ENCODE data around the gene SETMAR. TPM values are rescaled to one million over a fixed set of nuclear protein-coding genes. Genes with fewer than 3 reads are reported as not detected.

SETMAR gene
- total and polyA plus RNA-seq, 2 of the 8 experiments (the other 6 are each of a cell fraction or from before 2014, with no cell fraction given): 16.1 to 25.3 TPM

- Histone ChIP-seq H3K79me1 (ENCODE audit: low read depth, low read length) (no peaks in the 10 kb centered on the region), H3K23ac (ENCODE audit: insufficient read length) (no peak overlapping the region), H2AFZ (ENCODE audit: low read length) (no peak overlapping the region), H4K8ac (ENCODE audit: extremely low read depth, insufficient read depth, low read length) (no peak overlapping the region), H3K4ac (replicated peaks; ENCODE audit: insufficient read length, low read depth, low read length) (no peak overlapping the region), H2BK15ac (ENCODE audit: low read length) (no peak overlapping the region), H3K9me3 (ENCODE audit: insufficient read depth in 2 of 2, low read depth in 1 of 2, low read length in 1 of 2) (no peaks in the 10 kb centered on the region), H3K4me3 (ENCODE audit: extremely low read depth in 1 of 4, insufficient read depth in 2 of 4, low read depth in 3 of 4, low read length in 4 of 4) (no peak overlapping the region), H2BK120ac (replicated peaks; ENCODE audit: low read depth, low read length) (no peak overlapping the region), H2BK12ac (ENCODE audit: low read depth, low read length) (no peak overlapping the region), H3K9ac (replicated peaks in 1 of 4; ENCODE audit: extremely low read depth in 1 of 4, low read depth in 3 of 4, low read length in 3 of 4) (no peak overlapping the region), H3K14ac (ENCODE audit: insufficient read length) (no peak overlapping the region), H3K4me1 (replicated peaks in 1 of 4; ENCODE audit: control insufficient read depth in 3 of 4, insufficient read depth in 4 of 4, low read length in 3 of 4) (peaks cover 1 to 16% (median 8%) of the 10 kb centered on the region in 4 experiments; a peak in 4 of 7 replicates), H2BK5ac (ENCODE audit: low read depth, low read length) (no peak overlapping the region), H3K18ac (ENCODE audit: extremely low read depth, low read length) (no peak overlapping the region), H4K20me1 (replicated peaks in 1 of 2; ENCODE audit: control insufficient read depth in 1 of 2, insufficient read depth in 2 of 2, low read length in 2 of 2) (no peaks in the 10 kb centered on the region), H4K5ac (ENCODE audit: insufficient read length, low read depth, low read length) (no peak overlapping the region), H2BK20ac (ENCODE audit: low read length) (no peak overlapping the region), H3K79me2 (ENCODE audit: control insufficient read depth in 1 of 2, insufficient read depth in 2 of 2, low read length in 2 of 2) (peaks cover 0 to 26% of the 10 kb centered on the region in 2 experiments; a peak in 2 of 4 replicates), H3K27ac (ENCODE audit: low read depth, low read length) (no peak overlapping the region), H3K27me3 (replicated peaks in 1 of 4; ENCODE audit: control insufficient read depth in 3 of 4, extremely low read depth in 1 of 4, insufficient read depth in 3 of 4, low read length in 3 of 4) (no peaks in the 10 kb centered on the region), H2AK5ac (ENCODE audit: low read depth, low read length) (no peak overlapping the region), H3K4me2 (ENCODE audit: insufficient read depth in 1 of 2, low read depth in 2 of 2, low read length in 2 of 2) (no peak overlapping the region), H3K36me3 (ENCODE audit: control insufficient read depth in 2 of 4, insufficient read depth in 4 of 4, low read length in 3 of 4) (peaks cover 0 to 11% (median 3%) of the 10 kb centered on the region in 4 experiments; a peak in 2 of 8 replicates), H3K23me2 (ENCODE audit: low read depth, low read length) (peaks cover 7% of the 10 kb centered on the region), H3K56ac (replicated peaks; ENCODE audit: insufficient read length, low read depth, low read length) (no peak overlapping the region), H4K91ac (replicated peaks; ENCODE audit: insufficient read length, low read length) (no peak overlapping the region)
- POLR2A ChIA-PET (ENCODE audit: partially characterized antibody): interaction anchor here (0.7 to 1.6 kb wide), 5 partner anchors 12 to 237 kb away, joined by 3 to 4 read pairs (median 4); partner anchors contain the start of gene ITPR1
- FAIRE-seq (no peak), DNase-seq (ENCODE audit: low read depth in 1 of 2, low spot score in 2 of 2) (no peak)
- CTCF ChIA-PET (ENCODE audit: partially characterized antibody): interaction anchor here (1.0 kb wide), 2 partner anchors 28 to 44 kb away, joined by 4 to 7 read pairs; no protein-coding TSS in a partner anchor
- WGBS, 2 experiments (ENCODE audit: extremely low coverage in 1 of 2, insufficient coverage in 1 of 2, insufficient read length in 1 of 2, insufficient replicate concordance in 2 of 2, low coverage in 1 of 2, low lambda C conversion rate in 2 of 2, missing lambda C conversion rate in 1 of 2): 93% methylated on average over 2 of the region's 2 CpGs; no CpG with 5 or more reads in 1 of the 2 experiments
- no peak for TF ChIP-seq NANOG (IDR thresholded peaks at IDR 0.05; ENCODE audit: insufficient read depth, low read depth, low read length, poor library complexity, severe bottlenecking)
- TF ChIP-seq ATF2 (IDR thresholded peaks at IDR 0.05; ENCODE audit: low read length): no peak
- no peak for TF ChIP-seq BRCA1 (IDR thresholded peaks at IDR 0.05; ENCODE audit: low read depth, low read length)
- TF ChIP-seq TAF1 (IDR thresholded peaks at IDR 0.05; ENCODE audit: low read depth, low read length): no peak
- TF ChIP-seq BCL11A (IDR thresholded peaks at IDR 0.05; ENCODE audit: low read depth in 2 of 2, low read length in 2 of 2): no peak
- no peak for TF ChIP-seq HDAC6 (IDR thresholded peaks at IDR 0.05; ENCODE audit: low read depth, low read length)
- TF ChIP-seq SP1 (IDR thresholded peaks at IDR 0.05; ENCODE audit: low read depth, low read length): no peak
- no peak for TF ChIP-seq RFX5 (IDR thresholded peaks at IDR 0.05; ENCODE audit: borderline replicate concordance, low read depth, low read length)
- no peak for TF ChIP-seq FOSL1 (IDR thresholded peaks at IDR 0.05; ENCODE audit: insufficient read depth, low read depth, low read length)
- no peak for TF ChIP-seq SP2 (IDR thresholded peaks at IDR 0.05; ENCODE audit: low read length)
- TF ChIP-seq POLR2A (IDR thresholded peaks at IDR 0.05; ENCODE audit: control extremely low read depth in 1 of 2, low read depth in 2 of 2, low read length in 2 of 2): no peak
- no peak for TF ChIP-seq GTF2F1 (IDR thresholded peaks at IDR 0.05; ENCODE audit: borderline replicate concordance, low read depth, low read length)
- TF ChIP-seq POU5F1 (IDR thresholded peaks at IDR 0.05; ENCODE audit: low read depth, low read length): no peak
Observed at GRCh38 chr3:4306860-4307259, 3.7 kb downstream of the SETMAR start.
